ENCODE results near the gene DNPH1. TPM values are rescaled to one million over a fixed set of nuclear protein-coding genes. Genes with fewer than 3 reads are reported as not detected.

Gene DNPH1
- total RNA-seq, 1 donor from 2014 or later = 20.9 TPM

DNA sequence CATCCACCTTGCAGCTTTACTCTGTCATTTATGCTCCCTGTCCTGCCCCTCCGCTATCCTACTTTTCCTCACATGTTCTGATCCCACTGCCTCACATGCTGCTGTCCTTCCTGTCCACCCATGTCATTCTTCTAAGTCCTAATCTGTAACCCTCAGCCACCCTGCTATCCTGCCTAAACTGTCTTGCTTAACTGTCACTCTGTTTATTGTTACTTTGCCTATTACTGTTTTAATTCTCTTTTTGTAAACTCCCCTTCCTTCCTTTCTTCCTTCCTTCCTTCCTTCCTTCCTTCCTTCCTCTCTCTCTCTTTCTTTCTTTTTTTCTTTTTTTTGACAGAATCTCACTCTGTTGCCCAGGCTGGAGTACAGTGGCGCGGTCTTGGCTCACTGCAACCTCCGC is 45.8 kb downstream of the DNPH1 start:
- DNase-seq (ENCODE audit: low spot score) = no peak

DNA sequence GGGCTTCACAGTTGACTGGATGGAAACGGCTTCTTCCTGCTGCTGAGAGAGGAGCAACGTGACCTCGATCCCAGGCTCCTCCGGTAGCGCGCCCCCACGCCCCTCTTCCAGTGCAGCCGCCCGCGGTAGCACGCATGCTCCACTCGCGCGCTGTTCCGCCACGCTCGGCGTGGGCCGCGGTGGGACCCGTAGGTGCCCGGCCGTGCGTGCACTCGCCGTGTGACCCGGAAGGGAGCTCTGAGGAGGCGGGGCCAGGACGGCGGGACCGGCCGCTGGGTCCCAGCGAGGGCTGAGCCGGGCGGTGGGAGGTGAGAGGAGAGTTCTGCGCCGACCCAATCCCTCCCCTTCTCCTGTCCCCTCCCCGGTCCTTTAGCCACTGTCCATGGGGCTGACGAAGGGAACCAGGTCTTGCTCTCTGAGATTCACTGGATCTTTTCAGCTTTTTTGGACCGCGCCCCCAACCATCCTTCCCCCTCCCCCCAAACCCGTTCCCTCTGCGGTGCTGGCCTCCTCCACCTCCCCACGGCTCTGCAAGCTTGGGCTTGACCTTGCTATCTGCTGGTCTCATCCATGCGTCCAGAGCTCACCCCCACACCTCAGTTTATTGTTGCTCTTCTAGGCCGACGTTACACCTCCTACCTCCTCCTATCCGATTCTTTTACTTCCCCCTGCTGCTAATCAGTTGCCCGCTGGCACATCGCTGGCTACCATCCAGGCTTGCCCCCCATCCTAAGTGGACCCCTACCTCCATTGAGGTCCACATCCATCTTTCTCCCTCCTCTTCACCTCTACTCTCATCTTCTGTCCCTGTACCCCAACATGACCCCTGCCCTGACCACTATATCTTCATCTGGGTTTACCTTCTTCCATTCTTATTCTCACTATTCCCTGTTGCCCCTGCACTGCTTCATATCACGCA is 47.1 kb downstream of the DNPH1 start, which contains the start of gene CUL9:
CUL9 (plus strand) TSS at position 255 of the 919 bp plus-strand sequence. CDS start 2,115 bp downstream, outside the sequence.
- peak; percentile 84 for DNase-seq (ENCODE audit: low spot score)

GRCh38 chr6:43181621-43181941 is 47.7 kb downstream of the DNPH1 start:
- DNase-seq (ENCODE audit: low spot score) = no peak

DNA sequence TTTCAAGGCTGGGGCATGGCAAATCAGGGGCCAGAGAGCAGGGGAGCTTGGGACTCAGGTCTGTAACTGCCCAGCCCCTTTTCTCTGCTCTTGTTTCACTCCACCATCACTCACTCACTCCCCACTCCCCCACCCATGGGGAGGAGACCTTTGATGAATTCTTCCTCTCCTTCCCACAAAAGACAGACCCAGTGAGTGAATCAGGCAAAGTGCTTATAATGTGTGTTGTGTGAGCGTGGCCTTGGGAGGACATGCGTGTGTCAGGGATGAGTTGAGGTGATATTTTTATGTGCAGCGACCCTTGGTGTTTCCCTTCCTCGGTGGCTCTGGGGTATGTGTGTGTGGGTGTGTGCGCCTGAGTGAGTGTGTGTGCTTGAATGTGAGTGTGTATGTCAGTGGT is 48.3 kb downstream of the DNPH1 start:
- DNase-seq (ENCODE audit: low spot score) = no peak

DNA sequence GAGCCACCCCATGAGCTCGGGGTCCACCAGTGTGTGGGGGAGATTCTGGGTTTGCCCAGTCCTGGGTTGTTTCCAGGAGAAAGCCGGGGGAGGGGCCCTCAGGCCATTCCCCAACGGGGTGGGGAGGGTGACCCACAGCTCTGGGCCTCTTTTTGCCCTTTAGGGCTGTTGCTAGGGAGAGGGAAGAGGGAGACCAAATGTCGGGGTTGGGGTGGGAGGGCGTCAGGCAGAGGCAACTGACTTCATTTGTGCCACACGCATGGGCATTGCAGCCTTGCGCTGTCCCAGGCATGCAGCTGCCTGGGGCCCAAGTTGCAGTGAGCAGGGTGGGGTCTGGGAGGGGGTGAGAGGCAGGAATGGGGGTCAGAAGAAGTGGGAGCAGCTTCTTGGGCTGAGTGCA is 49.2 kb downstream of the DNPH1 start:
- DNase-seq (ENCODE audit: low spot score) = no peak

DNA sequence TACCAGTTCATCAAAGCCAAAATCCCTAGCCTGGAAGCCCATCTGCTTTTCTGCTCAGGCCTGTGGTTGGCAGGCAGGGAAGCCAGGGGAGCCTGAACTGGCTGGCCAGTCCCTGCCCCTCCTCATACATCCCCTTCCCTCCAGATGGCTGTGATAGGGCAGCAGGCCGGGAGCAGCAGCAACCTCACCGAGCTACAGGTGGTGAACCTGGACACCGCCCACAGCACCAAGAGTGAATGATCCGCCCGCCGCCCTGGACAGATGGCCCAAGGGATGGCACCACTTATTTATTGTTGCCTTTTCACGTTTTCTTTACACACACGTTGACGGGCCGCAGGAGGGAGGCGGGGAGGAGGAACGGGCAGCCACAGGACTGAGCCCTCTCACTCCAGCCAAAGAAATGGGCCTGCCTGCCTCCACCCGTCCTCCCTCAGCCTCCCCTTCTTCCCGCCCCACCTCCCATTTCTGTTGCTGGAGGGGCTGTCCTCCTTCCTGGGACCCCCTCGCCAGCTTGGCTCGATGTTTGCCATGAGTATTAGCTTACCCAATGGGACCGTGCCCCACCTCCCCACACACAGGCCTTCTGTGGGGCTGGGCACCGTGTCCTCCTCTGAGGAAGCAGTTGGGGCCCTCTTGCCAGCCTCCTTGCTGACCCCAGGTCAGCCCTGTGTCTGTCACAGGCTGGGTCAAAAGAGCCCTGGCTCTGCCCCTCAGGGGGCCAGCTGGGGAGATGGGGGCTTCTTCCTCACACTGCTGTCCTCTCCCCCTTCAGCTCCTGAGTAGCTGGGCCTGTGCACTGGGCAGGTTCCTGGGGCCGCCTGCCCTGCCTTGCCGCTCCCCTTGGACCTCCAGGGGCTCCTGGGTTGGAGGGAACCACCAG is 50.1 kb downstream of the DNPH1 start:
- no peak for DNase-seq (ENCODE audit: low spot score)

DNA sequence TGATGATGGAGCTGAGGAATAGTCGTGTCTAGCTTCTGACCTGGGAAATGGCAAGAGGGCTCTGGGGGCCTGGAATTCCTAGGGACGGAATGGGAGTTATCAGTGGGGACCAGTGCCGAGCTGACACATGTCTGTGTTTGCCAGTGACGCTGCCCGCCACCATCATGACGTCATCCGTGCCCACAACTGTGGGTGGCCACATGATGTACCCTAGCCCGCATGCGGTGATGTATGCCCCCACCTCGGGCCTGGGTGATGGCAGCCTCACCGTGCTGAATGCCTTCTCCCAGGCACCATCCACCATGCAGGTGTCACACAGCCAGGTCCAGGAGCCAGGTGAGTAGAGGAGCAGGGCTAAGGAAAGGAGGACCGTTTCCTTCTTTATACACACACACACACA is 51.1 kb downstream of the DNPH1 start:
- no peak for DNase-seq (ENCODE audit: low spot score)

DNA sequence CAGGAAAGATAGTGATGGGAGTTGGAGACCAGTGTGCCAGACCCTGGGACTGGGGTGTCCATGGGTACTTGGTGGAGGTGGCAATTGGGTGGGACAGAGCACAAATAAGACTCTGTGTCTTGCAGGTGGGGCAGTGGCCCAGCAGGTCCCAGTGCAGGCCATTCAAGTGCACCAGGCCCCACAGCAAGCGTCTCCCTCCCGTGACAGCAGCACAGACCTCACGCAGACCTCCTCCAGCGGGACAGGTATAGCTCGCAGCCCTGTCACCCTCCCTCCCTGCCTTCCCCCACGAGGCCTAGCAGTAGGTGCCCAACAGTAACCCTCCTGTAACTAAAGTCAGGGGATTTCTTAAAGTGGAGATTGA is 52.9 kb downstream of the DNPH1 start:
- DNase-seq (ENCODE audit: low spot score) = no peak

- DNase-seq (ENCODE audit: low spot score) = no peak
Observed at GRCh38 chr6:43175676-43176422, 53.4 kb downstream of the DNPH1 start.

Other genes starting within 250 kb of the DNPH1 start
- 26.7 TPM for gene PPP2R5D, start 244.9 kb downstream of the DNPH1 start, total RNA-seq (ENCODE audit: insufficient read depth, low replicate concordance)
- 56.1 TPM for gene MEA1, start 215.5 kb downstream of the DNPH1 start, total RNA-seq (ENCODE audit: insufficient read depth, low replicate concordance)
- 135 TPM for gene KLHDC3, start 215.2 kb downstream of the DNPH1 start, total RNA-seq (ENCODE audit: insufficient read depth, low replicate concordance)
- gene RRP36, start 207.9 kb downstream of the DNPH1 start, total RNA-seq (ENCODE audit: insufficient read depth, low replicate concordance) = 26.2 TPM
- 27.0 TPM for gene CUL7, start 175.6 kb downstream of the DNPH1 start, total RNA-seq (ENCODE audit: insufficient read depth, low replicate concordance)
- 12.8 TPM for gene MRPL2, start 170.0 kb downstream of the DNPH1 start, total RNA-seq (ENCODE audit: insufficient read depth, low replicate concordance)
- 14.4 TPM for gene KLC4, start 169.8 kb downstream of the DNPH1 start, total RNA-seq (ENCODE audit: insufficient read depth, low replicate concordance)
- gene PTK7, start 153.2 kb downstream of the DNPH1 start, total RNA-seq (ENCODE audit: insufficient read depth, low replicate concordance) = 196 TPM
- 34.2 TPM for gene SRF, start 58.2 kb downstream of the DNPH1 start, total RNA-seq (ENCODE audit: insufficient read depth, low replicate concordance)
- gene CUL9, start 47.3 kb downstream of the DNPH1 start, total RNA-seq (ENCODE audit: insufficient read depth, low replicate concordance) = 15.2 TPM
- 0.48 TPM for gene TTBK1, start 14.0 kb upstream of the DNPH1 start, total RNA-seq (ENCODE audit: insufficient read depth, low replicate concordance)
- not detected for gene SLC22A7, start 68.8 kb upstream of the DNPH1 start, total RNA-seq (ENCODE audit: insufficient read depth, low replicate concordance)
- 5.5 TPM for gene CRIP3, start 79.3 kb upstream of the DNPH1 start, total RNA-seq (ENCODE audit: insufficient read depth, low replicate concordance)
- 7.7 TPM for gene ZNF318, start 140.2 kb upstream of the DNPH1 start, total RNA-seq (ENCODE audit: insufficient read depth, low replicate concordance)
- gene ABCC10, start 198.1 kb upstream of the DNPH1 start, total RNA-seq (ENCODE audit: insufficient read depth, low replicate concordance) = 10.6 TPM
- gene DLK2, start 226.1 kb upstream of the DNPH1 start, total RNA-seq (ENCODE audit: insufficient read depth, low replicate concordance) = 4.8 TPM
- gene TJAP1, start 248.1 kb upstream of the DNPH1 start, total RNA-seq (ENCODE audit: insufficient read depth, low replicate concordance) = 17.6 TPM

Data from umbilical cord (tissue), 2 donors.